Parathyroid adenoma (tissue), 2 donors: Measurements from ENCODE around the gene ARAP1.

Experiments used
- H2AFZ ChIP-seq: fragments of 300-600 bp; sonication (generic); one replicate; pipeline ENCODE4 v1.7.0; 2017; ENCODE audit warnings: antibody characterized with exemption, mild to moderate bottlenecking
- H3K27ac ChIP-seq: fragments of 300-600 bp; sonication (generic); one replicate; pipeline ENCODE4 v1.7.0; 2017
- H3K27me3 ChIP-seq: fragments of 300-600 bp; sonication (generic); one replicate; pipeline ENCODE4 v1.7.0; 2017; ENCODE audit warnings: low read length; ENCODE audit not compliant: control insufficient read depth, insufficient read depth
- H3K36me3 ChIP-seq: fragments of 300-600 bp; sonication (generic); one replicate; pipeline ENCODE4 v1.7.0; 2017; ENCODE audit warnings: low read length; ENCODE audit not compliant: control insufficient read depth, insufficient read depth
- H3K4me1 ChIP-seq: fragments of 300-600 bp; sonication (generic); one replicate; pipeline ENCODE4 v1.7.0; 2017; ENCODE audit warnings: control low read depth
- H3K4me2 ChIP-seq: fragments of 300-600 bp; sonication (generic); one replicate; pipeline ENCODE4 v1.7.0; 2017; ENCODE audit warnings: low read length
- H3K4me3 ChIP-seq: fragments of 300-600 bp; sonication (generic); one replicate; pipeline ENCODE4 v1.7.0; 2017; ENCODE audit warnings: low read depth, low read length
- H3K79me2 ChIP-seq: fragments of 300-600 bp; sonication (generic); one replicate; pipeline ENCODE4 v1.7.0; 2017; ENCODE audit warnings: control low read depth
- H3K9ac ChIP-seq: fragments of 300-600 bp; sonication (generic); one replicate; pipeline ENCODE4 v1.7.0; 2017; ENCODE audit warnings: mild to moderate bottlenecking
- H3K9me3 ChIP-seq: fragments of 300-600 bp; sonication (generic); one replicate; pipeline ENCODE4 v1.7.0; 2017; ENCODE audit warnings: low read length; ENCODE audit not compliant: control insufficient read depth
- CTCF ChIP-seq: fragments of 300-600 bp; sonication (generic); IDR thresholded peaks from one replicate; pipeline ENCODE4 v1.7.0; 2017; ENCODE audit warnings: antibody characterized with exemption, mild to moderate bottlenecking
- donor health status: primary hyperparathyroidism.

The ARAP1 gene

DNA sequence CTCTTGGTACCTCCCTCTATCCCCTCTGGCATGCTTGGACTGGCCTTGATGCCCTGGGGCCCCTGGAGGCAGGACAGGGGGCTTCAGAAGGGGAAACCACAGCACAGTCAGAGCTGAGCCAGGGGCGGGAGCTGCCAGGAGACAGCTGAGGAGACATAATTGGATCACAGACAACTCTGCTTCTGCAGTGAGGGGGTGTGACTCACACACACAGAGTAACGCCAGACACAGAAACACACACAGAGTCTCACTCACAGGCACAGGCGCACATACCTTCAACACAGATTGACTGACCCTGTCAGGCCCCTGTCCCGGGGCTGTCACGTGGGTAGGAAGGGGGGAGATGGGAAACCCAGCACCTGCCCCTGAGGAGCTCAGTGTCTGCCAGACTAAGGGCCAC lies 21.1 kb upstream of the ARAP1 start:
- peaks cover 3% of the 10 kb centered on the region for H3K79me2 ChIP-seq
- no peak for TF ChIP-seq CTCF
- H2AFZ ChIP-seq, result no peak overlapping the region
- no peaks in the 10 kb centered on the region for H3K27me3 ChIP-seq
- no peak overlapping the region for H3K4me3 ChIP-seq
- H3K27ac ChIP-seq, result no peak overlapping the region
- H3K36me3 ChIP-seq, result no peaks in the 10 kb centered on the region
- H3K9ac ChIP-seq, result no peak overlapping the region
- no peaks in the 10 kb centered on the region for H3K9me3 ChIP-seq
- no peak overlapping the region for H3K4me2 ChIP-seq
- no peaks in the 10 kb centered on the region for H3K4me1 ChIP-seq

GRCh38 chr11:72772059-72772458 lies 19.9 kb upstream of the ARAP1 start:
- Histone ChIP-seq H2AFZ (no peak overlapping the region), H3K36me3 (no peaks in the 10 kb centered on the region), H3K9me3 (no peaks in the 10 kb centered on the region), H3K79me2 (peaks cover 5% of the 10 kb centered on the region), H3K4me2 (no peak overlapping the region), H3K9ac (no peak overlapping the region), H3K4me3 (no peak overlapping the region), H3K27me3 (no peaks in the 10 kb centered on the region), H3K4me1 (no peaks in the 10 kb centered on the region), H3K27ac (no peak overlapping the region)
- no peak for TF ChIP-seq CTCF

DNA sequence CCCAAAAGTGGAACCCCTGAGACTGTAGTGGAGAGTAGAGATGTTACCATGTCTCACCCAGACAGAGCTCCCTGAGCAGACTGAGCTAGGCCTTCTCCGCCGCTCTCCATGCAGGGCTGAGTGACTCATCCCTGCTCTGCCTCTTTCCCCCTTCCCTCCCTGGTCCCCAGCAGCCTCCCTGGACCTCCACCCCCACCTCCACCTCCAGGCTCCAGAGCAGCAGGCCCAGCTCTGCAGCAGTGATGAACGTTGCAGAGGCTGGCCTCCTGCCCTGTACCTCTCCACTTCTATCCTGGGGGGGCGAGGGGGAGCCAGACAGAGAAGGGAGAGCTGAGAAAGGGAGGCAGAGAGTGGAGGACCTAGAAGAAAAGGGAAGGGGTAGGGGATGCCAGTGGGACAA lies 19.3 kb upstream of the ARAP1 start:
- H3K4me2 ChIP-seq, result no peak overlapping the region
- H3K4me3 ChIP-seq, result no peak overlapping the region
- no peaks in the 10 kb centered on the region for H3K4me1 ChIP-seq
- no peak overlapping the region for H3K27ac ChIP-seq
- H3K9ac ChIP-seq, result no peak overlapping the region
- peaks cover 5% of the 10 kb centered on the region for H3K79me2 ChIP-seq
- no peaks in the 10 kb centered on the region for H3K27me3 ChIP-seq
- H3K36me3 ChIP-seq, result no peaks in the 10 kb centered on the region
- H2AFZ ChIP-seq, result no peak overlapping the region
- TF ChIP-seq CTCF, result no peak
- no peaks in the 10 kb centered on the region for H3K9me3 ChIP-seq

GRCh38 chr11:72770799-72771198 lies 18.6 kb upstream of the ARAP1 start:
- no peak for TF ChIP-seq CTCF
- Histone ChIP-seq H3K9me3 (no peaks in the 10 kb centered on the region), H3K4me3 (no peak overlapping the region), H3K4me2 (no peak overlapping the region), H3K79me2 (peaks cover 5% of the 10 kb centered on the region), H3K27me3 (no peaks in the 10 kb centered on the region), H3K27ac (no peak overlapping the region), H3K36me3 (no peaks in the 10 kb centered on the region), H2AFZ (no peak overlapping the region), H3K4me1 (no peaks in the 10 kb centered on the region), H3K9ac (no peak overlapping the region)

DNA sequence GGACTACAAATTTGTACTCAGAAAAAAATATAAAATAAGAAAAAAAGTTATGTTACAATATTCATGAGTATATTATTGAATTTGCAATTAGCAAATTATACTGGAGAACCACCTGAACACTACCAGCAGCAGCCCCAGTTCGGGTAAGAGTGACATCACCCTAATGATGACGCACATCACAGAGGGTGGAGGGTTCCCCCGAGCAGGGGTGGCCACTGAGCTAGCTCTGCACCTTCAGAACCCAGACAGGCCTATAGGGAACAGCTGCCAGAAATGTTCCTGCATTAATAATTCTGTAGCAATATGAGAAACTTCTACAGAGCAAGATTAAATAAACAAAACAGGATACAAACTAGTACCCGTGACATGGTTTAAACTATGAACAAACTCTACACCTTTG lies 17.5 kb upstream of the ARAP1 start:
- Histone ChIP-seq H3K27me3 (no peaks in the 10 kb centered on the region), H2AFZ (no peak overlapping the region), H3K4me3 (no peak overlapping the region), H3K79me2 (peaks cover 5% of the 10 kb centered on the region), H3K4me2 (no peak overlapping the region), H3K36me3 (no peaks in the 10 kb centered on the region), H3K9ac (no peak overlapping the region), H3K9me3 (no peaks in the 10 kb centered on the region), H3K27ac (no peak overlapping the region), H3K4me1 (no peaks in the 10 kb centered on the region)
- TF ChIP-seq CTCF, result no peak
